Activated CD8-positive, alpha-beta memory T cell treated with anti-CD3 and anti-CD28 coated beads, Interleukin-2, amount 50 U/mL, for 48 hours (primary cell): ENCODE measurements around the gene MATR3.
"Not testable (repeated sequence)": the region's sequence is repeated elsewhere in the genome, so short reads cannot be mapped to it uniquely, and the experiment has no call there.

Source experiments
- DNase-seq: peaks from one replicate; pipeline ENCODE4 v3.0.0-alpha.2; 2020

Gene MATR3, protein sequence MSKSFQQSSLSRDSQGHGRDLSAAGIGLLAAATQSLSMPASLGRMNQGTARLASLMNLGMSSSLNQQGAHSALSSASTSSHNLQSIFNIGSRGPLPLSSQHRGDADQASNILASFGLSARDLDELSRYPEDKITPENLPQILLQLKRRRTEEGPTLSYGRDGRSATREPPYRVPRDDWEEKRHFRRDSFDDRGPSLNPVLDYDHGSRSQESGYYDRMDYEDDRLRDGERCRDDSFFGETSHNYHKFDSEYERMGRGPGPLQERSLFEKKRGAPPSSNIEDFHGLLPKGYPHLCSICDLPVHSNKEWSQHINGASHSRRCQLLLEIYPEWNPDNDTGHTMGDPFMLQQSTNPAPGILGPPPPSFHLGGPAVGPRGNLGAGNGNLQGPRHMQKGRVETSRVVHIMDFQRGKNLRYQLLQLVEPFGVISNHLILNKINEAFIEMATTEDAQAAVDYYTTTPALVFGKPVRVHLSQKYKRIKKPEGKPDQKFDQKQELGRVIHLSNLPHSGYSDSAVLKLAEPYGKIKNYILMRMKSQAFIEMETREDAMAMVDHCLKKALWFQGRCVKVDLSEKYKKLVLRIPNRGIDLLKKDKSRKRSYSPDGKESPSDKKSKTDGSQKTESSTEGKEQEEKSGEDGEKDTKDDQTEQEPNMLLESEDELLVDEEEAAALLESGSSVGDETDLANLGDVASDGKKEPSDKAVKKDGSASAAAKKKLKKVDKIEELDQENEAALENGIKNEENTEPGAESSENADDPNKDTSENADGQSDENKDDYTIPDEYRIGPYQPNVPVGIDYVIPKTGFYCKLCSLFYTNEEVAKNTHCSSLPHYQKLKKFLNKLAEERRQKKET

GRCh38 chr5:139293507-139294373, at the start of gene MATR3:
TSS of gene MATR3 (plus strand) at chr5:139293740. CDS start at chr5:139307416, 13,676 bp downstream.
- DNase-seq, result peak; percentile 96

DNA sequence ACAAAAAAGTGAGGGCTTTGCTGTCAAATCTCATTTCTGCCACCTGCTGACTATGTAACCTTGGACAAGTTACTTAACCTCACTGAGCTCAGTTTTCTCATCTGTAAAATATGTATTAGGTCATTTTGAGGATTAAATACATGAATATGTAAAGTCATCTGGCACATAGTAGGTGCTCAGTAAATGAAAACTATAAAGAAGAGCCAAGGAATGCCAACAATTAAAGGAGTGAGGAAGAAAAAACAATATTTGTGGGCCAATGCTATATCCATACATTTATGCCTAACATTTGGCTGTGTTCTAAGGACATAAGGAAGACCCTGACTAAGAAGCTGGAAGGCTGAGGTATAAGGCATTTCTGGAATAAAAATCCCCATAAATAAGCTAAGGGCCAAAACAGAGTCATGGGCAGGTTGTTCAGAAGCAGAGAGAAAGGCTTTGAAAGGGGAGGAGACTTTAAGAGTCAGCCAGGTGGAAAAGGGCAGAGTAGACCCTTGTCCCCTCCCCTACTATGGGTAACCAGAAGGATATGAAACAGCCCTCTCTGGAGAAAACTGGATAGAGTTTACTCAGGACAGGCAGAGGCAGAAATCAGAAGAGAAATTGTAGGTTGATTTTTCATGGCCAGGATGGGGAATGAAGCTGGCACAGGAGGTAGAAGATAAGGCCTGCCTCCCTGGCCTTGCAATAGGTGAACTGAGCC, 47.8 kb upstream of the MATR3 start:
- no peak for DNase-seq

DNA sequence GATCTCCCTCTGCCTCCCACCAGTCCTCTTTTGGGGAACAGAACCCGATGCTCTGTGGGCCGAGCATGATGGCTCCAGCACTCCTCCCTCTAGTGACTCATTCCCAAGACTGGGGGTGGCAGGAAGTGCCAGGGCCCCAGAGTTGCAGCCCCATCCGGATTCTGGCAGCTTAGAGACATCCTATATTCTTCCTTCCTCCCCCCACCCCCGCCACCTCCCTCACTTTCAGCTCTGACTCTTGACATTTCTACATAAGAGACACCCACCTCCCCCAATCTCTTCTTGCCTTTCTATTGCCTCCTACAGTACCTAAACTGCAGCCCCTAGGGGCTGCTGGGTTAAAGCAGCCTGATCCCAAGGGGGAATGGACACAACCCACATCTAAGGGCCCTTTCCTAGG, 47.1 kb upstream of the MATR3 start:
- peak; percentile 75 for DNase-seq

DNA sequence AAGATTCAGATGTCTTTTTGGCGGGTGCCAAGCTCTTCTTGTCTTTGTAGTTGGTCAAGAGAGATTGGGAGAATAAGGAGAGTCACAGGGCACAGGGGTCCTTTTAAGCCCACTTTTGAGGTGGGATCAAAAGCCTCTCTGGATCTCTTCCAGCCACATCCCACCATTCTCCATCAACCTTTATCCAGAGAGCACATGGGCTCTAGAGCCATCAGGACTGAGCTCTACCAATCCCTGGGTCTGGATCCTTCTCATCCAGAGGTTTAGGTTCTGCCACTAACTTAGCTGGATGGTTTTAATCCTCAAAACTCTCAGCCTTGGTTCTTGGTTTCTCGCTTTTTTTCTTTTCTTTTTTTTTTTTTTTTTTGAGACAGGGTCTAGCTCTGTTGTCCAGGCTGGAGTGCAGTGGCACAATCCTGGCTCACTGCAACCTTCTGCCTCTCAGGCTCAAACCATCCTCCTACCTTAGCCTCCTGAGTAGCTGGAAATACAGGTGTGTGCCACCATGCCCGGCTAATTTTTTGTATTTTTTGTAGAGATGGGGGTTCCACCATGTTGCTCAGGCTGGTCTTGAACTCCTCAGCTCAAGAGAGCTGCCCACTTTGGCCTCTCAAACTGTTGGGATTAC, 44.6 kb upstream of the MATR3 start:
- no peak for DNase-seq

DNA sequence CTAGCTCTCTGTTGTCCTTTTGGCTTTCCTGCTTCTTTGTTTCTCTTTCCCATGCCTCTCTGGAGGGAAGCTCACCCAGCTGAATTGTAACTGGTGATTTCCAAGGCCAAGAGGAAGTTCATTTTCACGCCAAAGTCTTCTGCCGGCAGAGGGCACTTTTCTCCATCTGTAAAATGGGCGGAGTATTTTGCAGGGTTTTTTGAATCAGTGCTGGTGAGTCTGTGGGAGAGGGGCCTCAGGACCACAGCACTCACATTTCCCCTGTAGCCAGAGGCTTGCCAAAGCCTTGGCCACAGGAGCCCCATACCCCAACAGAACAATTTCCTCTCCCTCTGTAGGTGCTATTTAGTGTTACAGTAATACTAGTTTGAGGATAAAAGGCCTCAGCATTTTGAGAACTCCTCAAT, 42.3 kb upstream of the MATR3 start:
- DNase-seq, result no peak

- no peak for DNase-seq
These were observed 41.7 kb upstream of the MATR3 start for GRCh38 chr5:139251695-139252288.

GRCh38 chr5:139253115-139253514, 40.4 kb upstream of the MATR3 start:
- DNase-seq, result no peak

DNA sequence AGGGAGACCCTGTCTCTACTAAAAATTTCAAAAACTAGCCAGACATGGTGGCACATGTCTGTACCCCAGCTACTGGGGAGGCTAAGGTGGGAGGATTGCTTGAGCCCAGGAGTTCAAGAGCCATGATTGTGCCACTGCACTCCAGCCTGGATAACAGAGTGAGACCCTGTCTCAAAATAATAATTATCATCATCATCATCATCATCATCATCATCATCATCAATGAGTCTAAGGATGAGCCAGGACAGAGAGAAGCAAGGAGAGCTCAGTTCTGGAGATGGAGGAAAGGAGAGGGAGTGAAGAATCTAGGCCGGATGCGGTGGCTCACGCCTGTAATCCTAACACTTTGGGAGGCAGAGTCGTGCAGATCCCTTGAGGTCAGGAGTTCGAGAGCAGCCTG, 36.7 kb upstream of the MATR3 start:
- DNase-seq, result no peak

GRCh38 chr5:139262059-139262741, 31.3 kb upstream of the MATR3 start:
- DNase-seq, result no peak

GRCh38 chr5:139262742-139263445, 30.6 kb upstream of the MATR3 start:
- peak; percentile 79 for DNase-seq

DNA sequence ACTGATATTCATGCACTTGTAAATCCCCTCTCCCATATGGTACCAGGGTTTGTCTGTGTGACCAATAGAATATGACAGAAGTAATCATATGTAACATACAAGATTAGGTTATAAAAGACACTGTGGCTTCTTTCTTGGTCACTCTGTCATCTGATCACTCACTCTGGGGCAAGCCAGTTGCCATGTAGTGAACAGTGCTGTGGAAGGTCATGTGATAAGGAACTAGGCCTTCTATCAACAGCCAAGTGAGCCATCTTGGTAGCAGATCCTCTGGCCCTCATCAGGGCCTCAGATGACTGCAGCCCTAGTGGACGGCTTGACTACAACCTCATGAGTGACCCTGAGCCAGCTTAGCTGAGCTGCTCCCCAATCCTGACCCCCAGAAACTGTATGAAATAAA, 30.0 kb upstream of the MATR3 start:
- DNase-seq, result no peak

DNA sequence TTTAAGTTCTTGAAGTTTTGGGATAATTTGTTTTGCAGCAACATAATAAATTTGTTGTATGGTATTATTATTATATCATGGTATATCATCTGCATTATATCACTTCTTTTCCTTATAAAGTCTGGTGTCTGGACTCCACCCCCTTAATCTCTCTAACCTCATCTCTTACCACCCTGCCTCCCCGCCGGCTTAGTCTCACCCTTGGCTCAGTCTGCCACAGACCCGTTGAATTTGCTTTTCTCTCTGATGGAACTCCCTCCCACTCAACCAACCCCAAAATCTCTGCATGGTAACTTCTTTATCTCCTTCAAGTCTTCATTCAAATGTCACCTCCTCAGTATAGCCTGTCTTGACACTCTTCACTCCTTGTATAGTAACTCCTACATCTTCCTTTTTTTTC, 29.6 kb upstream of the MATR3 start:
- no peak for DNase-seq

DNA sequence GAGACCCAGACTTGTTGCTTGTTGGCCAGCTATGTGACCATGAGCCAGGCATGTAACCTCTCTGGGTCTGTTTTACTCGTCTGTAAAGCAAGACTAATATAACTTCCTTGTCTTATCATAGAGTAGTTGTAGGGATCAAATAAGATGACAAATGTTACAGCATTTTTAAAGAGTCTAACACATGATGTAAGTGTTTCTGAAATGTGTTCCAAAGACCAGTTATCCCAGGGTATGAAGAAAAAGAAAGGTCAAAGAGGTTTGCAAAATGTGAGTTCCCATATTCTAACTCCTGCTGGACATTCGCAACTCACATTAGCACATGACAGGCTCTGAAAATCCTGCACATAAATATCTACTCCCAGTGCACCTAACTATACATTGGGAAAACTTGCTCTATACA, 28.5 kb upstream of the MATR3 start:
- DNase-seq, result no peak

GRCh38 chr5:139266236-139266635, 27.3 kb upstream of the MATR3 start:
- no peak for DNase-seq

- DNase-seq, result no peak
These were observed 26.1 kb upstream of the MATR3 start for GRCh38 chr5:139267481-139267880.

GRCh38 chr5:139268364-139269202, 25.0 kb upstream of the MATR3 start:
- DNase-seq, result no peak

- DNase-seq, result not testable (repeated sequence)
These were observed 22.8 kb upstream of the MATR3 start for GRCh38 chr5:139270718-139271117.

DNA sequence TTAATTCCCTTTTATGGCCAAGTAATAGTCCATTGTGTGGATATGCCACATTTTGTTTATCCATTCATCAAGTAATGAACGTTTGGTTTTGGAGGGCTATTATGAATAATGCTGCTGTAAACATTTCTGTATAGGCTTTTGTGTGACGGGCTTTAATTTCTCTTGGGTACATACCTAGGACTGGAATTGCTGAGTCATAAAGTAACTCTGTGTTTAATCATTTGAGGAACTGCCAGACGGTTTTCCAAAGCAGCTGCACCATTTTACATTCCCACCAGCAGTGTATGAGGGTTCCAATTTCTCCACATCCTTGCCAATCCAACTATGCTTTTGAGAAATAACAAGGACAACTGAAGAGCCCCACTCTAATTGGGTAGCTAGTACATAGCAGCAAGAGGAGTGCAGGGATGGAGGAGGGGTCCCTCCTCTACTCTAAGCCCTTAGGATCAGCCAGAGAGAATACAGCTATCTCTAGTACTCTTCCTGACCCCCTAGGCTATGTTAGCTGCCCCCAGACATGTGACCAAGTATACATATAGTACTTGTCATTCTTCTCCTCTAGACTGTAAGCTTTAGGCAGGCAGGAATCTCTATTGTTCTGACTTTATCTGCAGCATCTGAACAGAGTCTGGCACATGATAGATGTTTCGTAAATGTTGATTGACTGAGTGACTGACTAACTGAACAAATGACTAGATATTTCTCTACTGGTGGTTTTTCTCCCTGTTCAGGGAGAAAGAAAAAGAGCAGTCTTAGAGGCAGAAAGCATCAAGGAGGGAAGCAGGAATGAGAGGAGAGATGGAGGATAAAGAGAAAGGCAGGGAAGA, 22.1 kb upstream of the MATR3 start:
- DNase-seq, result no peak
